IMR-90 (cell line): ENCODE data around the gene COL12A1.

Source experiments
- CEBPB ChIP-seq: IDR thresholded peaks from 2 replicates; pipeline ENCODE4 v1.6.1; 2012; ENCODE audit warnings: low read depth, low read length, improper control_type of control experiment
- ELK1 ChIP-seq: fragments of 150-350 bp; IDR thresholded peaks from 2 replicates; pipeline ENCODE4 v1.6.1; 2016; ENCODE audit warnings: low read depth, mild to moderate bottlenecking, low read length, moderate library complexity, borderline replicate concordance
- MAFK ChIP-seq: IDR thresholded peaks from 2 replicates; pipeline ENCODE4 v1.6.1; 2012; ENCODE audit warnings: low read depth, low read length, improper control_type of control experiment
- MXI1 ChIP-seq: IDR thresholded peaks from 2 replicates; pipeline ENCODE4 v1.6.1; 2012; ENCODE audit warnings: low read depth, mild to moderate bottlenecking, low read length, moderate library complexity, borderline replicate concordance
- POLR2A ChIP-seq: IDR thresholded peaks from 2 replicates; pipeline ENCODE4 v1.6.1; 2012; ENCODE audit warnings: mild to moderate bottlenecking, low read depth, low read length
- RCOR1 ChIP-seq: IDR thresholded peaks from 2 replicates; pipeline ENCODE4 v1.6.1; 2012; ENCODE audit warnings: mild to moderate bottlenecking, low read length, improper control_type of control experiment; ENCODE audit not compliant: insufficient replicate concordance
- RFX5 ChIP-seq: IDR thresholded peaks from 2 replicates; pipeline ENCODE4 v1.8.0; 2012; ENCODE audit warnings: low read depth, mild to moderate bottlenecking, low read length, moderate library complexity
- USF2 ChIP-seq: fragments of 150-350 bp; IDR thresholded peaks from 2 replicates; pipeline ENCODE4 v1.6.1; 2017; ENCODE audit warnings: mild to moderate bottlenecking, antibody characterized with exemption, low read length, low read depth
- TF ChIP-seq, protein P1 (sequence below): conservative IDR thresholded peaks from 2 replicates; pipeline ENCODE4 v1.5.1; 2012; ENCODE audit warnings: mild to moderate bottlenecking, low read depth, low read length, improper control_type of control experiment

- no peak for TF ChIP-seq CEBPB
- TF ChIP-seq, protein P1, sequence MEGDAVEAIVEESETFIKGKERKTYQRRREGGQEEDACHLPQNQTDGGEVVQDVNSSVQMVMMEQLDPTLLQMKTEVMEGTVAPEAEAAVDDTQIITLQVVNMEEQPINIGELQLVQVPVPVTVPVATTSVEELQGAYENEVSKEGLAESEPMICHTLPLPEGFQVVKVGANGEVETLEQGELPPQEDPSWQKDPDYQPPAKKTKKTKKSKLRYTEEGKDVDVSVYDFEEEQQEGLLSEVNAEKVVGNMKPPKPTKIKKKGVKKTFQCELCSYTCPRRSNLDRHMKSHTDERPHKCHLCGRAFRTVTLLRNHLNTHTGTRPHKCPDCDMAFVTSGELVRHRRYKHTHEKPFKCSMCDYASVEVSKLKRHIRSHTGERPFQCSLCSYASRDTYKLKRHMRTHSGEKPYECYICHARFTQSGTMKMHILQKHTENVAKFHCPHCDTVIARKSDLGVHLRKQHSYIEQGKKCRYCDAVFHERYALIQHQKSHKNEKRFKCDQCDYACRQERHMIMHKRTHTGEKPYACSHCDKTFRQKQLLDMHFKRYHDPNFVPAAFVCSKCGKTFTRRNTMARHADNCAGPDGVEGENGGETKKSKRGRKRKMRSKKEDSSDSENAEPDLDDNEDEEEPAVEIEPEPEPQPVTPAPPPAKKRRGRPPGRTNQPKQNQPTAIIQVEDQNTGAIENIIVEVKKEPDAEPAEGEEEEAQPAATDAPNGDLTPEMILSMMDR: no peak
- TF ChIP-seq POLR2A: no peak
- no peak for TF ChIP-seq RCOR1
- no peak for TF ChIP-seq ELK1
- no peak for TF ChIP-seq MAFK
- no peak for TF ChIP-seq RFX5
- TF ChIP-seq USF2: no peak
- TF ChIP-seq MXI1: no peak
Observed at GRCh38 chr6:75106426-75106825, 99.4 kb downstream of the COL12A1 start.
